Epidermal melanocyte (primary cell): ENCODE measurements around the gene FHIT.

Experiments
- DNase-seq: peaks from one replicate; pipeline ENCODE4 v3.0.0; 2011; ENCODE audit warnings: low spot score; ENCODE audit not compliant: insufficient read length

The FHIT gene

GRCh38 chr3:60079076-60079475, 1172.2 kb downstream of the FHIT start:
- DNase-seq, result no peak

- no peak for DNase-seq
Observed at GRCh38 chr3:60076331-60076730, 1174.9 kb downstream of the FHIT start.

GRCh38 chr3:60073942-60074341, 1177.3 kb downstream of the FHIT start:
- DNase-seq, result no peak

GRCh38 chr3:60073228-60073627, 1178.0 kb downstream of the FHIT start:
- no peak for DNase-seq

- no peak for DNase-seq
Observed at GRCh38 chr3:60070366-60070765, 1180.9 kb downstream of the FHIT start.

- no peak for DNase-seq
Observed at GRCh38 chr3:60065227-60065868, 1185.9 kb downstream of the FHIT start.

DNA sequence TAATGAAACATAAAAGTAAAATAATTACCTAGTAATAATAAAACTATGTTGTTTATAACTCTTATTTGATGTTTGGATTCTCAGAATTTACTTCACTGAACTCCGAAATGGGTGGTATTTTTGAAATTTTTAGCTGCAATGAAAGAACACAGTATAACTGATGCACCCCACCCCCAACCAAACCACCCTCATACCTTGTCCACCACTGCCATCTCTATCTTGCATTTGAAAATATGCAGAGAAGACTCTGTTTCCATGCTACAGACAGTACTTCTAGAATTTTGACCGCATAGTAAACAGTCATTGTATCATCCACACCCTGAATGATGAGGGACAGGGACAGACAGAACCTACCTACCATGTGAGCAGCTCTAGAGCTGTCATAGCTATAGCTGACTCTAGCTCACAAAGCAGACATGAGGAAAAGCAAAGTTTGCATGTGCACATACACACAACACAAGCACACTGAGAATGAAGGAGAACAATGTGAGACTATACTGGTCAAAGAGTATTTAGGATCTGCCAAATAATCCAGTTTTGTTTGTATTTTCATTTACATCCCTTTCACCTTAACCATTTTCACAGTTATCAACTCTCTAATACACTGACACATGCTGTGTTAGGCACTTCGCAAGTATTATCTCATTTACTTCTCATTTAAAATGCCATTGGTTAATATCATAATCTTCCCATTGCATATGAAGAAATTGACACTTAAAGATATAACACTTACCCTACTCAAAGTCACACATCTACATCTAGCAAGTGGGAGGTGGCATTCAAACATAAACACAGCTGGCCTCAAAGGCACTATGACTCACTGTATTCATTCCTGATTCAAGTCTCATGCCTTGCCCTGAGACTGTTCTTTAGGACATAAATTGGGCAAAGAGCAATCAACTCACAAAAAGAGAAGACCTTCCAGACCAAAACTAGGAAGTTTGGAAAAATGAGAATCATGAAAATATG, 1186.8 kb downstream of the FHIT start:
- no peak for DNase-seq

- DNase-seq, result no peak
Observed at GRCh38 chr3:60056404-60056803, 1194.8 kb downstream of the FHIT start.

GRCh38 chr3:60055765-60056164, 1195.5 kb downstream of the FHIT start:
- no peak for DNase-seq

GRCh38 chr3:60053526-60054265, 1197.6 kb downstream of the FHIT start:
- no peak for DNase-seq

DNA sequence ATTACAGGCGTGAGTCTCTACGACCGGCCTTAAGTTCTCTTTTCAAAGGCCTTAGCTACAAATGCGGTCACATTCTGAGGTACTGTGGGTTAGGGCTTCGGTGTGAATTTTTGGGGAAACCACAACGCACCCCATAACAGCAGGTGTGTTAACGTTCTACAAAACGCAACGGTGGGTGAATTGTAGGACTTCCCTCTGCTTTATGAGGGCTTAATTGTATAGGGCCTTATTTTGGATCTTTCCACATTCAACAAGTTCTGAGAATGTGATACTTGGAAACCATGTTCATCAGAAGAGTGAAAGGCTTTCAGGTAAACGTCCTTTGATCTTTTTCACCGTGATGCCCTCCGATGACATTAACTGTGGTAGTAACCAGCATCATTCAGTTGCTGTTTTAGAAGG, 1202.8 kb downstream of the FHIT start:
- DNase-seq, result no peak

- DNase-seq, result no peak
Observed at GRCh38 chr3:60047426-60048200, 1203.6 kb downstream of the FHIT start.

- no peak for DNase-seq
Observed at GRCh38 chr3:60046210-60046609, 1205.0 kb downstream of the FHIT start.

DNA sequence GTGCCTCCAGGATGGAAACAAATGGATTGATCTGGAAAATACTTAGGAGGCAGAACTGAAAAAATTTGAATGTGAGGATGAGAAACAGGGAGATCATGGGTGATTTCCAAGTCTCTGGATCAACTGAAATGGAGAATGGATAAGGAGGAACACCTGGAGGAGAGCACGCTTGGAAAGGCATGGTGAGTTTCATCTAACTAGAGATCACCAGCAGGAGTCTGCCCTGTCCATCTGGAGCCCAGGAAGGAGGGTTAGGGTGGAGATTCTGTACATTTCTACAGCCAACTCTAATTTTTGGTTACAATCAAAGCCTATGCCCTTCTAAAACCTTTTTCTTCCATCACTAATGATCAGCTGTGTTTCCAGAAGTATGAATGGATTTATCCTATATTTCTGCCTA, 1205.6 kb downstream of the FHIT start:
- no peak for DNase-seq

DNA sequence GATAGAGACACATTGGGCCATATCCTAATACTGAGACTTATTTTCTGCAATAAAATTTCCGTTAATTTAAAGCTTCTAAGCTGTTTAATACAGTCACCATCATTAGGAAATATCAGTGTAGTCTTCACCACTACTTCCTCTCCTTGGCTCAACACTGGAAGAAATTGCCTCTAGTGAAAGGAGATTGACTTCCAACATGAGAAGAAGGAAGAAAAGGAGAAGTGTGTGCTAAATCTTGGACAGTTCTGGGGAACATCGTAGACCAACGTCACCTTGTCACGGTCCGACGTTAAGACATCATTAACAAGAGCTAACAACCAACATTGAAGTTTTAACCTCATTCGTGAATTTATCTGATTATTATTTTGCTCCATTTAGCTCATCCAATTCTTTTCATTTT, 1214.4 kb downstream of the FHIT start:
- no peak for DNase-seq

- no peak for DNase-seq
Observed at GRCh38 chr3:60033901-60034453, 1217.3 kb downstream of the FHIT start.

- DNase-seq, result no peak
Observed at GRCh38 chr3:60030982-60031381, 1220.3 kb downstream of the FHIT start.

- no peak for DNase-seq
Observed at GRCh38 chr3:60028233-60028632, 1223.0 kb downstream of the FHIT start.

- no peak for DNase-seq
Observed at GRCh38 chr3:60027335-60027734, 1223.9 kb downstream of the FHIT start.

- peak; percentile 31 for DNase-seq
Observed at GRCh38 chr3:60025096-60026050, 1225.9 kb downstream of the FHIT start.
